T47D (cell line): Measurements from ENCODE around the gene EPB41L5.

Experiments used
- DNase-seq, 2 experiments: peaks; one replicate each; pipeline versions ENCODE4 v3.0.0 to v3.0.0-alpha.2; 2011 to 2012; ENCODE audit warnings: low read depth in 1 of 2, low spot score in 1 of 2
- JUND ChIP-seq: IDR thresholded peaks from 2 replicates; pipeline ENCODE4 v1.6.1; 2012; ENCODE audit warnings: low read depth
- in situ Hi-C: cut with HindIII; loops from 2 replicates; pipeline ENCODE4 v1.10.0; 2016; ENCODE audit warnings: low sequenced_read_pairs, low pct_unique_long_range_greater_than_20kb

The EPB41L5 gene

GRCh38 chr2:120204945-120205670 lies 192.2 kb downstream of the EPB41L5 start:
- in situ Hi-C loops, result no loop called here
- no peak for TF ChIP-seq JUND
- no peak for DNase-seq

DNA sequence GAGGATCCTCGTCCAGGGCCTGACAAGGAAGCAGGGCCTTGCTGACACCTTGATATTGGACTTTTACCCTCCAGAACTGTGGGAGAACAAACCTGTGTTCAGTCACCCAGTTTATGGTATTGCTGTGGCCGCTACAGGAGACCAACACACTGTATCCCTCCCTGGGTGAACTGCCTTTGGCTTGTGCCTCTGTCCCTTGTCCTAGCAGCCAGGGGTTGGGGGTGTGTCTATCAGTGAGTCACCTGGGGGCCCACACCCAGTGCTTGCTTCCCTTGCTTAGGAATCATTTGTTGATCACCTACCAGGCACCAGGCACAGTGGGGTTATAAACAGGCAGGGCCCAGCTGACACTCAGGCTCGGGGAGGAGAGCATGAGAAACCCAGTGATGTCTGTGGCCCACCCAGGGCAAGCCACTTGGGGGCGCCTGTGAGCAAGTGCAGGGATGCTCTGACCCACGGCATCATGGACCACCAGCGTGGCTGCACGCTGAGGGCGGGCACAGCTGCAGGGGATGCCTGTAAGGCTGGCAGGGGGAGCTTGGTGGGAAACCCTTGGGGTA lies 193.2 kb downstream of the EPB41L5 start:
- in situ Hi-C loops, result no loop called here
- no peak for DNase-seq
- no peak for TF ChIP-seq JUND

DNA sequence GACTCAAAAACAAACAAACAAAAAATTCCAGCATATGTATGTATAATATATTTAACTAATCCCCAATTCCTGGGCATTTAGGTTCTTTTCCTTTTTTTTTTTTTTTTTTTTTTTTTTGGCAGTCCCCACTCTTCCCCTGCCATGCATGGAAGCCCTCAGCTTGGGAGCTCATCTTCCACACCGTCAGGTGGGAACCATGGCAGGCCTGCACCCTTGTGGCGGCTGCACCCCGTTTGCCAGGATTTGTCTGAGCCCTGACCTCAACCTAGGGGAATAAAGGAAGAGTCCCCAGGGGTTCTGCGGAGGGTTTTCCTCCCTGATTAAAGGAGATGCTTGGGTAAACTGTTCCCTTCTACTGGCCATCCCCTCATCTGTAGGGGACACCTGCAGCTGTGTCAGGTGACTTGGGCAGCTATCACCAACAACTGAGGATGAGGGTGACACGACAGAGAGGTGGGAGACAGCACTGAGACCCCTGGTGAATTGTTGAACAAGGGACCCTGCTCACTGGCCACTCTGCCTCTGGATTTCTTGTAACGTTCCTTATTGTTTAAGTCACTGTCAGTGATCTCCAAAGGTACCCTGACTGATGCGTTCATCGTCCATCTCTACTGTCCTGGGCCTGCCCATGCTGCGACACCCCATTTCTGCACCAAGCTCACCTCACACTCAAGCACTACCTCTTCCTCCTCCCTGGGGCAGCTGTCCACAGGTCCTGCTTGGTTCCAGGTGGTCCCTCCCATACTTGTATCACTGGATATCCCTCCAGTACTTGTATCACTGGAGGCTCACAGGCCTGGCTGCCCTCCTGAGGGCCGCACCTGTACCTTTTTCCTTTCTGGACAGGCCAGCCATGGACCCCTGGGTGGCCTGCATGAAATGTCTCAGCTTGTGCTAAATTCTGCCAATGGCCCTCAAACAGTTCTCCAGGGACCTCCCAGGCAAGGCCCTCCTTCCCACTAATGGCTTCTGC lies 195.8 kb downstream of the EPB41L5 start:
- TF ChIP-seq JUND, result no peak
- in situ Hi-C loops, result no loop called here
- no peak for DNase-seq

- in situ Hi-C loops, result no loop called here
- no peak for DNase-seq
- no peak for TF ChIP-seq JUND
These were observed 196.8 kb downstream of the EPB41L5 start for GRCh38 chr2:120209427-120210269.

DNA sequence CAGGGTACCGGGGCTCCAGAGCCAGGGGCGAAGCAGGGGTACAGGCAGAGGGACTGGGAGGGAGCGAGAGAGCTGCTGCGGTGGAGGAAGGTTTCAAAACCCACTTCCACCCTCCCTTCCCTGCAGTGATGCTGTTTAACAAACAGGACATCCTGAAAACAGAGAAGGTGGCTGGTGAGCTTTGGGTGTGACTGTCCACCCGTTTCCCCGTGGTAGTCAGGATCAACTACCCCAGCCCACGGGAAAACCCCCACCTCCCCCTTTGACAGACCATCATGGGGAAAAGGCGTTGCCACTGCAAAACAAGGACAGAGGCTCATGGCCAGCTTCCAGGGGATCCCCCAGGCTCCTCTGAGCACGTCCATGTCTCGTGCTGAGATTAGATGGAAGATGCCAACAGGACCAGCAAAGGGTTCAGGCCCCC lies 197.4 kb downstream of the EPB41L5 start:
- no peak for DNase-seq
- no peak for TF ChIP-seq JUND
- in situ Hi-C loops, result no loop called here

DNA sequence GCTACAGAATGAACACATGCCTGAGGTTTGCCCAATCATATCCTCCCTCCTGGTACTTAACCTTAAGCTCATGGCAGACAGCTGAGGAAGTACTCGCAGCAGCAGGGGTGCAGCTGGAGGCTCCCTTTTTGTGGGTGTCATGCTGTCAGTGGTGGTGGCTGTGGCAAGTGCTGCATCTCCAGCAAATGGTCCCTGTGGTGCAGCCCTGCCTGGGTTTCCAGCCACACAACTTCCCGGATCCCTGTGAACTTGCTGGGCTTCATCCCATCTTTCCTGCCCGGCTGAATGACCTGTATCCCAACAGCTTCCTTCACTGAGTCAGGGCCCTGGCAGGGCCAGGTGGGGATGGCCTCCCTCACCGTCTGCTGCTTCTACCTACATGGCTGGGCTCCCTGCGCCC lies 205.3 kb downstream of the EPB41L5 start:
- in situ Hi-C loops, result no loop called here
- TF ChIP-seq JUND, result no peak
- no peak for DNase-seq

- TF ChIP-seq JUND, result no peak
- no peak for DNase-seq
- in situ Hi-C loops, result no loop called here
These were observed 206.4 kb downstream of the EPB41L5 start for GRCh38 chr2:120219291-120219690.

GRCh38 chr2:120219766-120220165 lies 206.9 kb downstream of the EPB41L5 start:
- in situ Hi-C loops, result no loop called here
- DNase-seq, result no peak

DNA sequence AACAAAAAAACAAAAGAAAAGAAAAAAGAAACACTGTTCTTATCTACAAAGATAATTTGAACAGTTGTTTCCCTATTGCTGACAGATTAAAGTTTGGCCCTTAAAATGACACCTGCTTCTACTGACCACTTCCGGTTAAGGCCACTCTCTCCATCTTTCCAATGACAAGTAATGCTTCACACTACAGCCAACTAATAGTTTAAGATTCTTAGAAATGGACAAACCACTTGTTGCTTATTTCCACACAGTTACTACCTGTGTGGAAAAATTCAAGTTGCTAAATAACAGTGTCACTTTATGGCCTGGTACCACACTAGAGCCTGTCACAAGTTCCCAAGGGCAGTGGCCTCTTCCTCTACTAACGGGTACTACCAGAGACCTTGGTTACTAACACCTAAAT lies 207.9 kb downstream of the EPB41L5 start:
- TF ChIP-seq JUND, result no peak
- in situ Hi-C loops, result no loop called here
- DNase-seq, result no peak

More at GRCh38 chr2:120219766-120220165, 206.9 kb downstream of the EPB41L5 start:
- TF ChIP-seq JUND, result no peak

GRCh38 chr2:120221616-120222015 lies 208.7 kb downstream of the EPB41L5 start:
- TF ChIP-seq JUND, result no peak
- no peak for DNase-seq
- in situ Hi-C loops, result no loop called here

DNA sequence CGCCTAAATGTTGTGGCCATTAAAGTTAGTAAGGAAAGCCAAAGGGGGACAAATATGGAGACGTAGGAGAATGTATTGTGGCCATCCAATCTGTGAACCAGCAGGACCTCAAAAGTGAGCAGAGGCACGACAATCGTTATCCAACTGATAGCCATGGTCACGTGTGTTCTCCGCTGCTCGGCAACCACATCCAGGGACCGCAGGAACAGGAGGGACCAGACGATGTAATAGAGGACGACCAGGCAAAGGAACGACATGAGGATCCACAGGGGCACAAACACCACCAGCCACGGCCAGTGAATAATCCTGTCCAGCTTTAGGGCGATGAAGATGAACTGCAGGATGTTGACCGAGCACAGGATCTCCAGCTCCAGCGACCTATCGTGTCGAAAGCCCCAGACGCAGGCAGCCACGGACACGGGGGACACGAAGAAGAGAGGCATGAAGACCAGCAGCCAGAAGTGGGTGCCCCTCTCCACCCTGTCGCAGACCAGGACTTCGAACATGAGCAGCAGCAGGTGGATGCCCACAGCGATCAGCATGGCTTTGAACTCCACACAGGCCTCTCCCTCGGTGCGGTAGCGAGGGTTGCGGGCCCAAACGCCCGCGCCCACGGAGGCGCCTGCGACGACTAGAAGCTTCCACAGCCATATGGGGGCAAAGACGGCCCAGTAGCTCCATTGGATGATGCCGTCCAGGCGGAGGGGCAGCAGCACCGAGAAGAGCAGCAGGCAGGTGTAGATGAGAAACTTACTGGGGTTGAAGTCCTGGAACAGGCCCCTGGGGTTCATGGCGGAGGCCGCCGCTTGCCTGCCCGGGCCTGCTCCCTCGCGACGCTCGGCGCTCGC lies 209.5 kb downstream of the EPB41L5 start:
- DNase-seq, result no peak
- TF ChIP-seq JUND, result no peak
- in situ Hi-C loops, result no loop called here
